Small intestine (tissue), 7 donors: ENCODE measurements around the gene SPAG9. TPM values are rescaled to one million over a fixed set of nuclear protein-coding genes. Genes with fewer than 3 reads are reported as not detected.

Source experiments
- DNase-seq, 2 donors: peaks; one replicate each; pipeline versions ENCODE4 v3.0.0 to v3.0.0-alpha.2; 2013
- FAIRE-seq: peaks from 2 replicates; lab custom pipeline; 2012; peaks lifted over from hg19 to GRCh38; lab: Jason Lieb, UNC
- H3K27ac ChIP-seq, 3 donors: one replicate each; pipeline ENCODE4 v1.5.1; 2013; ENCODE audit warnings: low read length in 2 of 3, mild to moderate bottlenecking in 2 of 3, control low read depth in 1 of 3, inconsistent platforms in 1 of 3, low read depth in 1 of 3, moderate library complexity in 1 of 3
- H3K27me3 ChIP-seq, 3 donors: one replicate each; pipeline ENCODE4 v1.6.1; 2013; ENCODE audit warnings: low read length in 3 of 3, inconsistent platforms in 1 of 3; ENCODE audit not compliant: control insufficient read depth in 3 of 3, insufficient read depth in 3 of 3
- H3K36me3 ChIP-seq, 3 donors: one replicate each; pipeline ENCODE4 v1.6.1; 2013; ENCODE audit warnings: low read length in 3 of 3, inconsistent platforms in 1 of 3, low read depth in 1 of 3, mild to moderate bottlenecking in 1 of 3, moderate library complexity in 1 of 3; ENCODE audit not compliant: control insufficient read depth in 3 of 3, insufficient read depth in 2 of 3
- H3K4me1 ChIP-seq, 3 donors: one replicate each; pipeline ENCODE4 v1.6.1; 2013; ENCODE audit warnings: low read length in 2 of 3, inconsistent platforms in 1 of 3, low read depth in 1 of 3, mild to moderate bottlenecking in 1 of 3, moderate library complexity in 1 of 3; ENCODE audit not compliant: control insufficient read depth in 3 of 3, insufficient read depth in 2 of 3
- H3K4me3 ChIP-seq, 3 donors: one replicate each; pipeline ENCODE4 v1.5.1; 2013; ENCODE audit warnings: low read length in 3 of 3, control low read depth in 1 of 3, inconsistent platforms in 1 of 3, low read depth in 1 of 3, mild to moderate bottlenecking in 1 of 3, moderate library complexity in 1 of 3
- H3K9me3 ChIP-seq, 2 donors: one replicate each; pipeline ENCODE4 v1.6.1; 2013; ENCODE audit warnings: low read depth in 1 of 2, low read length in 1 of 2; ENCODE audit not compliant: control insufficient read depth in 2 of 2, insufficient read depth in 1 of 2
- WGBS, 3 donors: extraction: QIAGEN DNeasy Blood & Tissue Kit; methylation state at CpG; one replicate each; pipeline ENCODE4 v1.1.7; 2013; 5-methylcytosine and 5-hydroxymethylcytosine counted together
- polyA plus RNA-seq, 4 donors: library from polyadenylated mRNA; stranded (reverse) in 3 of 4; unstranded in 1 of 4; fragments of 200-250 nt in 3 of 4; fragments of 120-200 nt in 1 of 4; gene quantifications; one replicate each; pipeline versions ENCODE4 v1.2.1 to v1.2.3, GENCODE V29; 2013
- donor health status: healthy with polysubstance abuse.
- donor health status: control.
- donor health status: control.
- donor health status: Bipolar disorder and iron deficiency.
- donor health status: healthy.

The SPAG9 gene
- polyA plus RNA-seq, 4 donors, result 14.1 to 65.9 (median 18.5) TPM

GRCh38 chr17:50947782-50948543 is 172.7 kb downstream of the SPAG9 start:
- DNase-seq (peak in 1 of 2 donors; percentile 94), FAIRE-seq (no peak)
- Histone ChIP-seq H3K27ac (peak overlapping the region; percentile 41 to 96 (median 95)), H3K36me3 (no peaks in the 10 kb centered on the region), H3K9me3 (no peaks in the 10 kb centered on the region), H3K4me3 (no peak overlapping the region), H3K27me3 (no peaks in the 10 kb centered on the region), H3K4me1 (peaks cover 4 to 57% (median 5%) of the 10 kb centered on the region in 3 donors)
- 24 to 57% (median 44%) methylated on average over 15 of the region's 15 CpGs for WGBS, 3 donors

GRCh38 chr17:50946891-50947781 is 173.5 kb downstream of the SPAG9 start:
- peak overlapping the region; percentile 41 to 96 (median 95) for H3K27ac ChIP-seq
- H3K4me3 ChIP-seq, result no peak overlapping the region
- WGBS, 3 donors, result 84 to 92% (median 86%) methylated on average over 17 to 19 of the region's 19 CpGs
- H3K4me1 ChIP-seq, result peaks cover 4 to 66% (median 5%) of the 10 kb centered on the region in 3 donors
- no peaks in the 10 kb centered on the region for H3K27me3 ChIP-seq
- H3K36me3 ChIP-seq, result no peaks in the 10 kb centered on the region
- no peak for DNase-seq
- H3K9me3 ChIP-seq, result no peaks in the 10 kb centered on the region
- no peak for FAIRE-seq

GRCh38 chr17:50946223-50946890 is 174.3 kb downstream of the SPAG9 start:
- H3K27ac ChIP-seq, result no peak overlapping the region
- peaks cover 4 to 73% (median 5%) of the 10 kb centered on the region in 3 donors for H3K4me1 ChIP-seq
- no peak for FAIRE-seq

GRCh38 chr17:50945779-50946222 is 174.9 kb downstream of the SPAG9 start:
- no peak for FAIRE-seq
- Histone ChIP-seq H3K27me3 (no peaks in the 10 kb centered on the region), H3K27ac (peak overlapping the region in 1 of 3 donors; percentile 39), H3K4me3 (no peak overlapping the region), H3K4me1 (peaks cover 4 to 72% (median 5%) of the 10 kb centered on the region in 3 donors), H3K9me3 (no peaks in the 10 kb centered on the region), H3K36me3 (no peaks in the 10 kb centered on the region)
- DNase-seq, result no peak
- 83 to 93% (median 85%) methylated on average over 3 of the region's 3 CpGs for WGBS, 3 donors

More at GRCh38 chr17:50946223-50946890, 174.3 kb downstream of the SPAG9 start:
- no peaks in the 10 kb centered on the region for H3K27me3 ChIP-seq
- DNase-seq, result no peak
- no peak overlapping the region for H3K4me3 ChIP-seq
- no peaks in the 10 kb centered on the region for H3K36me3 ChIP-seq
- H3K9me3 ChIP-seq, result no peaks in the 10 kb centered on the region
- WGBS, 3 donors, result 81 to 92% (median 84%) methylated on average over 11 to 12 of the region's 12 CpGs

- peak overlapping the region; percentile 84 to 97 (median 91) for H3K27ac ChIP-seq
- H3K4me3 ChIP-seq, result peak overlapping the region in 1 of 3 donors; percentile 61
- DNase-seq, result no peak
- H3K36me3 ChIP-seq, result no peaks in the 10 kb centered on the region
- H3K27me3 ChIP-seq, result no peaks in the 10 kb centered on the region
- no peak for FAIRE-seq
- peaks cover 4 to 71% (median 5%) of the 10 kb centered on the region in 3 donors for H3K4me1 ChIP-seq
- H3K9me3 ChIP-seq, result no peaks in the 10 kb centered on the region
- 63 to 65% (median 63%) methylated on average over 16 to 18 of the region's 18 CpGs for WGBS, 3 donors
These were observed 175.6 kb downstream of the SPAG9 start for GRCh38 chr17:50944902-50945720.

GRCh38 chr17:50944054-50944901 is 176.4 kb downstream of the SPAG9 start:
- H3K27ac ChIP-seq, result peak overlapping the region; percentile 91 to 97 (median 96)
- peak overlapping the region; percentile 34 to 61 (median 60) for H3K4me3 ChIP-seq
- H3K9me3 ChIP-seq, result no peaks in the 10 kb centered on the region
- no peaks in the 10 kb centered on the region for H3K27me3 ChIP-seq
- H3K36me3 ChIP-seq, result no peaks in the 10 kb centered on the region
- FAIRE-seq (no peak), DNase-seq (peak; percentile 87 to 97)
- H3K4me1 ChIP-seq, result peaks cover 4 to 69% (median 5%) of the 10 kb centered on the region in 3 donors
- WGBS, 3 donors, result 4 to 6% (median 4%) methylated on average over 45 to 61 of the region's 61 CpGs

- Histone ChIP-seq H3K9me3 (no peaks in the 10 kb centered on the region), H3K4me1 (peaks cover 2 to 67% (median 4%) of the 10 kb centered on the region in 3 donors), H3K4me3 (peak overlapping the region in 2 of 3 donors; percentile 18 to 60), H3K36me3 (no peaks in the 10 kb centered on the region), H3K27ac (peak overlapping the region; percentile 91 to 97 (median 96)), H3K27me3 (no peaks in the 10 kb centered on the region)
- peak; percentile 44 to 51 for DNase-seq
- FAIRE-seq, result no peak
- WGBS, 3 donors, result 20 to 66% (median 47%) methylated on average over 8 of the region's 8 CpGs
These were observed 177.1 kb downstream of the SPAG9 start for GRCh38 chr17:50943575-50943933.
